PC-9 (cell line): ENCODE results near the gene SYNJ2. TPM values are rescaled to one million over a fixed set of nuclear protein-coding genes. Genes with fewer than 3 reads are reported as not detected.

ENCODE experiments used
- BruUV-seq: library from RNA; stranded (reverse); fragments of 400-500 nt; replicated peaks from 2 replicates; lab custom pipeline; 2021; lab: Mats Ljungman, UMichigan
- CTCF ChIA-PET: fragments of 300-600 bp; sonication (Branson Sonifier 250); formaldehyde crosslinking; loops from one replicate; lab custom pipeline; 2022; ENCODE audit warnings: antibody characterized with exemption; lab: Charles Lee
- POLR2A ChIA-PET: fragments of 300-600 bp; sonication (Branson Sonifier 250); formaldehyde crosslinking; loops from one replicate; lab custom pipeline; 2022; ENCODE audit warnings: antibody characterized with exemption; ENCODE audit not compliant: unreplicated experiment; lab: Charles Lee
- DNase-seq, 2 experiments: peaks; one replicate each; pipeline versions ENCODE4 v3.0.0 to v3.0.0-alpha.2; 2015 to 2022; ENCODE audit warnings: mixed read lengths in 1 of 2
- H2AFZ ChIP-seq: fragments of 200-600 bp; sonication (generic); 2 replicates; pipeline ENCODE4 v1.8.1; 2017; ENCODE audit warnings: antibody characterized with exemption
- H3F3A ChIP-seq: fragments of 200-600 bp; sonication (generic); 2 replicates; pipeline ENCODE4 v1.8.1; 2017; ENCODE audit warnings: antibody characterized with exemption, mild to moderate bottlenecking, low read depth; ENCODE audit not compliant: insufficient read depth
- H3K27ac ChIP-seq: fragments of 200-600 bp; sonication (generic); 2 replicates; pipeline ENCODE4 v1.6.1; 2016; ENCODE audit warnings: mixed run types
- H3K27me3 ChIP-seq: fragments of 200-600 bp; sonication (generic); 2 replicates; pipeline ENCODE4 v1.6.1; 2016; ENCODE audit warnings: low read depth, mixed run types; ENCODE audit not compliant: insufficient read depth
- H3K36me3 ChIP-seq: fragments of 200-600 bp; sonication (generic); 2 replicates; pipeline ENCODE4 v1.6.1; 2016; ENCODE audit warnings: low read depth, mixed run types
- H3K4me1 ChIP-seq: fragments of 200-600 bp; sonication (generic); replicated peaks from 2 replicates; pipeline ENCODE4 v1.6.1; 2016; ENCODE audit warnings: mixed run types; ENCODE audit not compliant: insufficient read depth
- H3K4me2 ChIP-seq: fragments of 200-600 bp; sonication (generic); 2 replicates; pipeline ENCODE4 v1.6.1; 2017; ENCODE audit warnings: mixed run types
- H3K4me3 ChIP-seq: fragments of 200-600 bp; sonication (generic); 2 replicates; pipeline ENCODE4 v1.6.1; 2016; ENCODE audit warnings: mixed run types
- H3K79me2 ChIP-seq: fragments of 200-600 bp; sonication (generic); 2 replicates; pipeline ENCODE4 v1.6.1; 2017; ENCODE audit warnings: low read depth, mixed run types
- H3K9me2 ChIP-seq: fragments of 200-600 bp; sonication (generic); 2 replicates; pipeline ENCODE4 v1.8.1; 2017; ENCODE audit warnings: mild to moderate bottlenecking; ENCODE audit not compliant: insufficient read depth
- H3K9me3 ChIP-seq: fragments of 200-600 bp; sonication (generic); 2 replicates; pipeline ENCODE4 v1.8.1; 2016; ENCODE audit warnings: low read depth; ENCODE audit not compliant: insufficient read depth
- H4K20me1 ChIP-seq: fragments of 200-600 bp; sonication (generic); 2 replicates; pipeline ENCODE4 v1.8.1; 2017; ENCODE audit not compliant: insufficient read depth
- EZH2 ChIP-seq: fragments of 200-600 bp; sonication (generic); IDR thresholded peaks from 2 replicates; pipeline ENCODE4 v1.8.0; 2017; ENCODE audit warnings: antibody characterized with exemption, low read depth
- intact Hi-C: fragments of 100-400 bp; cut with micrococcal nuclease; formaldehyde crosslinking; loops from one replicate; pipeline ENCODE4 v1.10.0; 2022; ENCODE audit not compliant: unreplicated experiment
- total RNA-seq: library from RNA; stranded (reverse); gene quantifications from 2 replicates; pipeline ENCODE4 v1.2.3, GENCODE V29; 2021
- TF ChIP-seq, protein P1 (sequence below): fragments of 200-600 bp; sonication (generic); conservative IDR thresholded peaks from 2 replicates; pipeline ENCODE4 v1.6.1; 2017; ENCODE audit warnings: mixed run types, antibody characterized with exemption, mild to moderate bottlenecking, moderate library complexity

The SYNJ2 gene
- total RNA-seq, 1 experiment from 2014 or later, result 30.3 TPM

DNA sequence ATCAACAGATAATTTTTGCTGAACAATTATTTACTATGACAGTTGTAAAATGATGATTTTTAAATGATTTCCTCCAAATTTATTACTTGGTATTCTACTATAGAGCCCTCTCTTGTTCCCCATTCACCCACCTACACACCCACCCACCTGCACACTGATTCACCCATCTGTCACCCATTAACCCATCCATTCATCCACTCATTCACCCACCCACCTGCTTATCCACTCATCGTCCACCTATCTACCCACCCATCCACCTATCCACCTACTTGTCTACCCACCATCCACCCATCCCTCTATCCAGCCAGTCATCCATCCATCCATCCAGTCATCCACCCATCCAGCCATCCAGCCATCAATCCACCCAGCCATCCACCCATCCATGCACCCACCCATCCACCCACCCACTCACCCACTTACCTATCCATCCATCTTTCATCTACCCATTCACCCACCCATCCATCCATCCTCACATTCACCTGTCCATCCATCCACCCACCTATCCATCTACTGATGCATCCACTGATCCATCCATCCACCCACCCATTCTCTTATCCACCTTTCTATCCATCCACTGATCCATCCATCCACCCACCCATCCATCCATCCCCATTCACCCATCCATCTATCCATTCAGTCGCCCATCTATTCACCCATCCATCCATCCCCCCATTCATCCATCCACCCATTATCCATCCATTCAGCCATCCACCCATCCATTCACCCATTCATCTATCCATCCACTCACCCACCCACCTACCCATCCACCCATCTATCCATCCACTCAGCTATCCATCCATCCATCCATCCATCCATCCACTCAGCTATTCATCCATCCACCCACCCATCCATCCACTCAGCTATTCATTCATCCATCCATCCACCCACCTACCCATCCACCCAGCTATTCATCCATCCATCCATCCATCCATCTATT lies 72.0 kb downstream of the SYNJ2 start:
- ChIA-PET CTCF (no interaction called here), POLR2A (no interaction called here)
- no peaks in the 10 kb centered on the region for H3K9me3 ChIP-seq
- no peak overlapping the region for H3K27ac ChIP-seq
- no peak for DNase-seq
- H3K79me2 ChIP-seq, result peaks cover 6% of the 10 kb centered on the region
- H3K9me2 ChIP-seq, result no peaks in the 10 kb centered on the region
- no peaks in the 10 kb centered on the region for H4K20me1 ChIP-seq
- H3F3A ChIP-seq, result peaks cover 18% of the 10 kb centered on the region
- no peak overlapping the region for H3K4me2 ChIP-seq
- no peak overlapping the region for H3K4me3 ChIP-seq
- H3K36me3 ChIP-seq, result no peaks in the 10 kb centered on the region
- no peak overlapping the region for H2AFZ ChIP-seq
- TF ChIP-seq, protein P1, sequence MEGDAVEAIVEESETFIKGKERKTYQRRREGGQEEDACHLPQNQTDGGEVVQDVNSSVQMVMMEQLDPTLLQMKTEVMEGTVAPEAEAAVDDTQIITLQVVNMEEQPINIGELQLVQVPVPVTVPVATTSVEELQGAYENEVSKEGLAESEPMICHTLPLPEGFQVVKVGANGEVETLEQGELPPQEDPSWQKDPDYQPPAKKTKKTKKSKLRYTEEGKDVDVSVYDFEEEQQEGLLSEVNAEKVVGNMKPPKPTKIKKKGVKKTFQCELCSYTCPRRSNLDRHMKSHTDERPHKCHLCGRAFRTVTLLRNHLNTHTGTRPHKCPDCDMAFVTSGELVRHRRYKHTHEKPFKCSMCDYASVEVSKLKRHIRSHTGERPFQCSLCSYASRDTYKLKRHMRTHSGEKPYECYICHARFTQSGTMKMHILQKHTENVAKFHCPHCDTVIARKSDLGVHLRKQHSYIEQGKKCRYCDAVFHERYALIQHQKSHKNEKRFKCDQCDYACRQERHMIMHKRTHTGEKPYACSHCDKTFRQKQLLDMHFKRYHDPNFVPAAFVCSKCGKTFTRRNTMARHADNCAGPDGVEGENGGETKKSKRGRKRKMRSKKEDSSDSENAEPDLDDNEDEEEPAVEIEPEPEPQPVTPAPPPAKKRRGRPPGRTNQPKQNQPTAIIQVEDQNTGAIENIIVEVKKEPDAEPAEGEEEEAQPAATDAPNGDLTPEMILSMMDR, result no peak
- TF ChIP-seq EZH2, result no peak
- H3K4me1 ChIP-seq, result peaks cover 34% of the 10 kb centered on the region
- intact Hi-C loops, result no loop called here
- BruUV-seq, result no TSS peak
- H3K27me3 ChIP-seq, result no peaks in the 10 kb centered on the region

DNA sequence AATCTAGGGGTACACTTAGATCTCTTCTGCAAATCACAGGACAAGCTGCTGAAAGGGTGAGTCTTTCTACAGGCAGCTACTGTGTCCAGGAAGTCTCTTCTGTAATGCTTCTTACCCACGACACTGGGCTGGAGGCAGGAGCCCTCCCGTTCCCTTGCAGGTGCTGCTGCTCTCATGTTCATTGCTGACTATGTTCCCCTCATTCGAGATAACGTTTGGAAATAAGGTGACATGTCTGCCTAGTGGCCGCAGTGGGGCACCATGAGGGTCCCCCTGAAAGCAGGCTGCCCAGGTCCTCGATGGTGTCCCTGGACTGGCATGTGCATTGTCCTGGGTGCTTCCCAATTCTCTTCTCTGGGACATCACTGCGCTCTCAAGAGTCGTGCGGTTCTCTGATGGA lies 74.7 kb downstream of the SYNJ2 start:
- Histone ChIP-seq H3K27me3 (no peaks in the 10 kb centered on the region), H4K20me1 (no peaks in the 10 kb centered on the region), H3K4me2 (no peak overlapping the region), H3K9me3 (no peaks in the 10 kb centered on the region), H3K36me3 (no peaks in the 10 kb centered on the region), H3K27ac (peak overlapping the region; percentile 95; the same call in 1 of the 2 replicates), H3K4me3 (no peak overlapping the region), H3F3A (peaks cover 42% of the 10 kb centered on the region), H3K9me2 (no peaks in the 10 kb centered on the region), H3K4me1 (peaks cover 62% of the 10 kb centered on the region), H3K79me2 (peaks cover 18% of the 10 kb centered on the region), H2AFZ (no peak overlapping the region)
- BruUV-seq, result no TSS peak
- DNase-seq, result no peak
- CTCF ChIA-PET, result no interaction called here
- POLR2A ChIA-PET, result no interaction called here
- intact Hi-C loops, result no loop called here
- TF ChIP-seq EZH2, result no peak
- TF ChIP-seq, protein P1, result no peak

DNA sequence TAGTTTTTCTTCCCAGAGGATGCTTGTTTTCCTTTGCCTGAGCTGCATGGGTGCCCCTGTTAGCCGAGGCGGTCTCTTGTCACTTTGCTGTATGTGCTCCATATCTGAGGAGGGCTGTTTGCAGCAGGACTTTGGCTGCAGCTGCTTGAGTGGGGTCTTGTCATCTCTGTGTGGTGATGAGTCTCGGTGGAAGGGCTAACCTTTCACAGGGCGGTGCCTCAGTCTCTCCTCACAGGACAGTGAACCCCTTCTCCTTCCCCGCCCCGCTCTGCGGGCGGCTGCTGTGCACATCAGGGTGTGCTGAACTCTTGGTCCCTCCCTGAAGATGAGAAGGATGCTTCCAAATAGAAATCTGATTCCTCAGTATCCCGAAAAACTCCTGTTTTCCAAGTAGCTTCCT lies 75.1 kb downstream of the SYNJ2 start:
- TSS peak; percentile 27 for BruUV-seq
- intact Hi-C loops, result no loop called here
- TF ChIP-seq EZH2, result no peak
- TF ChIP-seq, protein P1, result no peak
- Histone ChIP-seq H3K4me2 (peak overlapping the region; percentile 64), H4K20me1 (no peaks in the 10 kb centered on the region), H3K27me3 (no peaks in the 10 kb centered on the region), H3K4me3 (no peak overlapping the region), H3K4me1 (peaks cover 66% of the 10 kb centered on the region), H3K27ac (peak overlapping the region; percentile 95), H3F3A (peaks cover 47% of the 10 kb centered on the region), H3K79me2 (peaks cover 18% of the 10 kb centered on the region), H2AFZ (no peak overlapping the region), H3K9me3 (no peaks in the 10 kb centered on the region), H3K36me3 (no peaks in the 10 kb centered on the region), H3K9me2 (no peaks in the 10 kb centered on the region)
- CTCF ChIA-PET, result interaction anchor here (1.3 kb wide), 1 partner anchor 15 kb away, joined by 3 read pairs; no protein-coding TSS in a partner anchor
- POLR2A ChIA-PET, result no interaction called here
- no peak for DNase-seq
